ENCODE data around the gene MYLK. TPM values are rescaled to one million over a fixed set of nuclear protein-coding genes. Genes with fewer than 3 reads are reported as not detected.

Gene MYLK
- total RNA-seq, 1 donor from 2014 or later, result 10.1 TPM

- intact Hi-C loops (cut with DNase I), result no loop called here
- no peak for ATAC-seq
These were observed 49.5 kb downstream of the MYLK start for GRCh38 chr3:123834631-123835030.

DNA sequence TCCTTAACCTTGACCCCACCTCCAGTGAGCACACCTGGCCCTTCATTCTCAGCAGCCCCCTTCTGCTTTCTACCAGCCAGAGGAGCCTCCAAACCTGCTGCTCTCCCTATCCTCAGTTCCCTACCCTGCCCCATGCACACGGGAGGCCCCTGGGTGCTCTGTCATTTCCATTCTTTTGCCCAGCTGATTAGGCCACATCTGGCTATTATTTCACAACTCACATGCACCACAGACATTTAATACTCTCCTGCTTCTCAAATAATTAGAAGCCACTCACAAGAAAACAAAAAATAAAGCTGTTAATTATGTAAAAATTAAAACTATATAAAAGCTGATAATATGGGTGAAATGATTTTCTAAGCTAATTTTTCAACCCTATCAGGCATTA, 50.7 kb downstream of the MYLK start:
- no peak for ATAC-seq
- no peak for DNase-seq (ENCODE audit: missing footprints)
- intact Hi-C loops (cut with DNase I), result no loop called here

More at GRCh38 chr3:123834631-123835030, 49.5 kb downstream of the MYLK start:
- DNase-seq (ENCODE audit: missing footprints), result no peak

DNA sequence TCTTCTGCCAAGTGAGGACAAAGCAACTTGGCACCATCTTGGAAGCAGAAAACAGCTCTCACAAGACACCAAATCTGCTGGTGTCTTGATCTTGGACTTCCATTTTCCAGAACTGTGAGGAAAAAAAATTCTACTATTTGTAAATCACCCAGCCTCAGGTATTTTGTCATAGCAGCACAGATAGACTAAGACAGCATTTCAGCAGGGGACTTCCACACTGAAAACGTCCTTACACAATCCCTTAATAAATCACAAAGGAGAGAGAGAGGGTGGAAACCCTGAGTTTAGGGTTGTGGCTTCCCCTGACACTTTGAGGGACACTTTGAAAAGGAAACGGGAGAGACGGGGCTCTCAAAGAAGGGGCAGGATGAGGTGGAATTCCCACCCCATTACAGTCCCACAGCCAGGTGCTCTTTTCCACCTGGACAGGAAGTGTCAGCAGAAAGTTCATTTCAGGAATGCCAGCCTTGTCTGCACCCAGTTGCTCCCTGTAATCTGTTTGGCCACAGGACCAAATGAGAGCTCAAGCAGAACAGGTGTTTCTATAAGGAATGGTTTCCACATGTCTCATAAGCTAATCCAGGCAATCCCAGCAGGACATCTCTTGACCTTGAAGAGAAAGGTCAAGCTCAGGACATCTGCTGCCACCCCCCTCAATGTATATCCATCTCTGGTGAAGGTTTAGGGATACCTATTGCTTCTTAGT, 51.3 kb downstream of the MYLK start:
- DNase-seq (ENCODE audit: missing footprints), result no peak
- intact Hi-C loops (cut with DNase I), result no loop called here
- no peak for ATAC-seq

- intact Hi-C loops (cut with DNase I), result no loop called here
- ATAC-seq (no peak), DNase-seq (ENCODE audit: missing footprints) (no peak)
These were observed 52.7 kb downstream of the MYLK start for GRCh38 chr3:123831420-123831819.

GRCh38 chr3:123821920-123822319, 62.2 kb downstream of the MYLK start:
- intact Hi-C loops (cut with DNase I), result no loop called here
- ATAC-seq (no peak), DNase-seq (ENCODE audit: missing footprints) (no peak)

GRCh38 chr3:123819949-123820348, 64.2 kb downstream of the MYLK start:
- DNase-seq (ENCODE audit: missing footprints), result no peak
- ATAC-seq, result no peak
- intact Hi-C loops (cut with DNase I), result no loop called here

DNA sequence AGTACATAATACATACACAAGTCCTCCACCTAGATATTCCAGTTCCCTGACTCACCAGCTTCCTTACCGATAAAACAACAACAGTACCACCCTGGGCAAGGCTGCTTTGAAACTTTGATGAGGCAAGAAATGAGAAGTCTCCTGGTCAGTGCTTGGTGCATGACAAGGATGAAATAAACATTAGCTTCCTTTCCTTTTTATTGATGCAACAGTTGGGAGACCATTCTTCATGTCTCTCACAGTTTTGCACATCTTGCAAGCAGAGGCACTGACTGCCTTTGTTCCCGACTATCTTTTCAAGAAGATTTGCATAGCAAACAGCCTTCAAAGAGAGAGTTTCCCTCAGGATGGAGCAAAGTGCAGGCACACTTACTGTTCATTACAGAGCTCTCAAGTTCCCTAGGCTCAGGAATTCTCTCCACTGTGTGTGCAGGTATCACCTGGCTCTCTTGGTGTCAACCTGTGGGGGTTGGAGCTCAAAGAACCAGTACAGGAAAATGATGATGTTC, 65.2 kb downstream of the MYLK start:
- intact Hi-C loops (cut with DNase I), result no loop called here
- ATAC-seq, result no peak

DNA sequence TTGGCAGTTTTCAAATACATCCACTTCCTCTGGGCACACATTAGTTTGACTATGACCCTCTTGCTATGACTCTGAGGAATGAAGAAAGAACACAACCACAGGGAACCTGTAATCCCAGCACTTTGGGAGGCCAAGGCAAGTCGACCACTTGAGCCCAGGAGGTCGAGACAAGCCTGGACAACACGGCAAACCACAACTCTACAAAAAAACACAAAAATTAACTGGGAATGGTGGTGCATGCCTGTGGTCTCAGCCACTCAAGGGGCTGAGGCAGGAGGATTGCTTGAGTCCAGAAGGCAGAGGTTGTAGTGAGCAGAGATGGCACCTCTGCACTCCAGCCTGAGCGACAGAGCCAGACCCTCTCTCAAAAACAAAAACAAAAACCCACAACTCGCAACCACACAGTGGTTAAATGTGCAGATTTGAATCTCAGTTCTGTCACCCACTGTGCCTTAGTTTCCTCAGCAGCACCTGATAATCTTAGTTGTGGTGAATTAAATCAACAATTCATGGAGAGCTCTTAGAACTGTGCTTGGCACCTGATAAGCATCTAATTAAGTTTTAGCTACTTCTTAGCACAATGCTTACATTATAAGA, 65.7 kb downstream of the MYLK start:
- no peak for DNase-seq (ENCODE audit: missing footprints)

More for the DNA sequence above, 65.2 kb downstream of the MYLK start:
- no peak for DNase-seq (ENCODE audit: missing footprints)

GRCh38 chr3:123817413-123817812, 66.7 kb downstream of the MYLK start:
- intact Hi-C loops (cut with DNase I), result no loop called here
- peak; percentile 47 for ATAC-seq
- no peak for DNase-seq (ENCODE audit: missing footprints)

More for the DNA sequence above, 65.7 kb downstream of the MYLK start:
- ATAC-seq, result no peak
- intact Hi-C loops (cut with DNase I), result no loop called here

DNA sequence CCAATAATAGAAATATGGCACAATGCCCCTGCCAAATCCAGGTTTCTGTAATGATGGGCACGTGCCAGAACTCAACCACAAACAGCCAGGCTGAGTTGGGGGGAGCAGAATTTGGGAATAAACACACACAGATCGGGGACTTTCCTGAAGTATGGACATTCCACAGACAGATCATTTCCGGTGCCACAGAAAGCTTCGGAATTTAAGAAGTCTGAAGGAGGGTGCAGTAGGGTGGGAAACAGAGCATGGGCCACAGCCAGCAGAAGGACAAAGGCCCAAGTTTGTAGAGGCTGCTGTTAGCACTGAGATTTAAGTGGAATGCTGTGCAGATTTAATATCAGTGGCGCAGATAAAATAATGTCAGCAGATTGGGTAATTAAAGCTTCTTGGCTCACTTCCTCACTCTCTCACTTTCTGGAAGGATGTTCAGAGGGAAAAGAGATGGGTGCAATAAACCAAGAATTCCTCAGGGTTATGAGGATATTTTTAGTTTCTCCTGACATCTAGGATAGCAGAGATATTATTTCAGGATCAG, 67.4 kb downstream of the MYLK start:
- ATAC-seq, result no peak
- DNase-seq (ENCODE audit: missing footprints), result no peak
- intact Hi-C loops (cut with DNase I), result no loop called here

DNA sequence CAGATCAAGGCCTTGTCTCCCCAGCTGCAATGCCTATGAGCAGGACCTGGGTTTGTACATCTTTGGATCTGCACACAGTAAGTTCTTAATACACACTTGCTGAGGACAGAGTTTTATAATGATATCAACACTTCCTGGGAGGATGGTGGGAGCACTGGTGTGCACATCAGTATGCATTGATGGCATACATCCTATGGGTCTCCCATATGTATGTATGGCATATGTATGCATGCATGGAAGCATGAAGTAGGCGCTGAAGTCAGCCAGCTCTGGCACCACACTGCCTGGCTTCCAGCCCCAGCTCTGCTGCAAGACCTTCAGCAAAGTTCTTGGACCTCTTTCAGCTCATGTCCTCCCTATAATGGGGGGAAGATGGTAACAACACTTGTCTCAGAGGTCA, 68.2 kb downstream of the MYLK start:
- intact Hi-C loops (cut with DNase I), result no loop called here
- DNase-seq (ENCODE audit: missing footprints) (no peak), ATAC-seq (no peak)

GRCh38 chr3:123813876-123814275, 70.3 kb downstream of the MYLK start:
- intact Hi-C loops (cut with DNase I), result no loop called here
- DNase-seq (ENCODE audit: missing footprints) (no peak), ATAC-seq (no peak)

- intact Hi-C loops (cut with DNase I), result no loop called here
- DNase-seq (ENCODE audit: missing footprints) (no peak), ATAC-seq (no peak)
These were observed 74.5 kb downstream of the MYLK start for GRCh38 chr3:123809597-123809996.

GRCh38 chr3:123808812-123809211, 75.3 kb downstream of the MYLK start:
- intact Hi-C loops (cut with DNase I), result no loop called here
- ATAC-seq, result no peak
- DNase-seq (ENCODE audit: missing footprints), result no peak

DNA sequence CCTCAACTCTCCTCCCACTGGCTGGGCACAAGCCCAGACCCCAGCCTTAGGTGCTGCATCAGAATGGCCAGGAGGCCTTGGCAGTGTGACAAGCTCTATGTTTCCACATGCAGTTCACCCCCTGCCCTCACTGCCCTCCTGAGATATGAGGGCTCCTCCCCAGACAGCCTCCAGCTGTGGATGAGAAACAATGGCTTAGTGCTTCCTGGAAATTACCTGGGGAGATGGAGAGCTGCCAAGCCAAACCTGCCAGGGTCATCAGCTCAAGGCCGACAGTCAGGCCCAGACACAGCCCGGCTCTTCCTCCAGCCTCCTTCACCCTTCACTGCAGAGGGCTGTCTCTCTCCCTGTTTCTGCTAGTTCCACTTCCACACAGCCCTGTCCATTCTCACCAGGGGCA, 76.3 kb downstream of the MYLK start:
- intact Hi-C loops (cut with DNase I), result no loop called here
- ATAC-seq, result no peak
- no peak for DNase-seq (ENCODE audit: missing footprints)

GRCh38 chr3:123805504-123805903, 78.6 kb downstream of the MYLK start:
- intact Hi-C loops (cut with DNase I), result no loop called here
- ATAC-seq (no peak), DNase-seq (ENCODE audit: missing footprints) (no peak)

- intact Hi-C loops (cut with DNase I), result no loop called here
- DNase-seq (ENCODE audit: missing footprints), result no peak
- no peak for ATAC-seq
These were observed 79.0 kb downstream of the MYLK start for GRCh38 chr3:123805101-123805500.

DNA sequence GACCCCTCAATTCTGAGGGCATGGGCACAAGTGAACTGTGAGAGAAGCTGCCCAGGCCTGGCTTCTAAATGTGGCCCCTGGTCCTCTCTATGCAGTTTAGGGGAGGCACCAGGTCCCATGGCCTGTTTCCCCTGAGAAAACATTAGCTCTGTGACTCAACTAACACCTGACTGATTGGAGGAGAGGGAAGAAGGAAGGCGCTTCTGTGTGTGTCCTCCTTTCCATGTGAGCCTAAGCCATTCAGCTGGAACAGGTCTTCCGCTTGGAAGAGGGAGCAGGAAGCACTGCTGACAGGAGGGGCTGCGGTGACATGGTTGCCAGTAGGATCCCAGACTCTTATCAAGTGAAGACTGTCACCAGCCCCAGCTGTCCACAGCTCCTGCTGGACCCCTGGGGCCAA, 79.5 kb downstream of the MYLK start:
- DNase-seq (ENCODE audit: missing footprints), result no peak
- intact Hi-C loops (cut with DNase I), result no loop called here
- ATAC-seq, result no peak

- DNase-seq (ENCODE audit: missing footprints), result no peak
- ATAC-seq, result no peak
These were observed 80.6 kb downstream of the MYLK start for GRCh38 chr3:123803521-123803920.

DNA sequence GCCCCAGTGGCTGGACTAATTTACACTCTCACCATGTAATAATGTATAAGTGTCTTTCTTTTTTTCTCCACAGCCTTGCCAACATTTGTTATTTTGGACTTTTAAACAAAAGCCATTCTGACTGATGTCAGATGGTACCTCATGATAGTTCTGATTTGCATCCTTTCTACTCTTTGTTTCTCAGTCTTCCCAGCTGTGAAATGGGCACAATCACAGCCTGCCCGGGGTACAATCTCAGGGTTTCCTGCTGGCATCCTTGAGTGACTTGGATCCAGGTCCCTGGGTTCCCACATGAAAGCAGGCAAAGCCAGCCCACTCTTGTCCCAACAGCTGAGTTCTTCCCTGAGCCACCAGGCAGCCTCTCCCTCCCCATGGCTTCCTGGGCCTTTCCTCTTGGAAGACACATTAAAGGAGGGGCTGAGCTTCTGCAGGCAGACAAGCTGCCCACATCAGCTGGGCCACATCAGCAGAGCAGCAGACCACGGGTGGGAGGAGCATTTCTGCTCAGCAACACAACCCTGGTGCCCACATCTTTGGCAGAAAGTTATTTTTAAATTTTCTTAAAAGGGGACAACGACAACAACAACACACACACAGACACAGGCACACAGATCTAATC, 82.0 kb downstream of the MYLK start:
- ATAC-seq, result no peak
- no peak for DNase-seq (ENCODE audit: missing footprints)
- intact Hi-C loops (cut with DNase I), result no loop called here

More at GRCh38 chr3:123803521-123803920, 80.6 kb downstream of the MYLK start:
- intact Hi-C loops (cut with DNase I), result no loop called here
